Activated effector memory CD4-positive, alpha-beta T cell treated with Interleukin-2 at 50 U/mL for 16 hours (primary cell): ENCODE measurements around the gene CYB561D2.
"Not testable (repeated sequence)": the region's sequence is repeated elsewhere in the genome, so short reads cannot be mapped to it uniquely, and the experiment has no call there.

Experiments used
- DNase-seq: peaks from one replicate; pipeline ENCODE4 v3.0.0-alpha.2; 2020

Gene CYB561D2, protein sequence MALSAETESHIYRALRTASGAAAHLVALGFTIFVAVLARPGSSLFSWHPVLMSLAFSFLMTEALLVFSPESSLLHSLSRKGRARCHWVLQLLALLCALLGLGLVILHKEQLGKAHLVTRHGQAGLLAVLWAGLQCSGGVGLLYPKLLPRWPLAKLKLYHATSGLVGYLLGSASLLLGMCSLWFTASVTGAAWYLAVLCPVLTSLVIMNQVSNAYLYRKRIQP

DNA sequence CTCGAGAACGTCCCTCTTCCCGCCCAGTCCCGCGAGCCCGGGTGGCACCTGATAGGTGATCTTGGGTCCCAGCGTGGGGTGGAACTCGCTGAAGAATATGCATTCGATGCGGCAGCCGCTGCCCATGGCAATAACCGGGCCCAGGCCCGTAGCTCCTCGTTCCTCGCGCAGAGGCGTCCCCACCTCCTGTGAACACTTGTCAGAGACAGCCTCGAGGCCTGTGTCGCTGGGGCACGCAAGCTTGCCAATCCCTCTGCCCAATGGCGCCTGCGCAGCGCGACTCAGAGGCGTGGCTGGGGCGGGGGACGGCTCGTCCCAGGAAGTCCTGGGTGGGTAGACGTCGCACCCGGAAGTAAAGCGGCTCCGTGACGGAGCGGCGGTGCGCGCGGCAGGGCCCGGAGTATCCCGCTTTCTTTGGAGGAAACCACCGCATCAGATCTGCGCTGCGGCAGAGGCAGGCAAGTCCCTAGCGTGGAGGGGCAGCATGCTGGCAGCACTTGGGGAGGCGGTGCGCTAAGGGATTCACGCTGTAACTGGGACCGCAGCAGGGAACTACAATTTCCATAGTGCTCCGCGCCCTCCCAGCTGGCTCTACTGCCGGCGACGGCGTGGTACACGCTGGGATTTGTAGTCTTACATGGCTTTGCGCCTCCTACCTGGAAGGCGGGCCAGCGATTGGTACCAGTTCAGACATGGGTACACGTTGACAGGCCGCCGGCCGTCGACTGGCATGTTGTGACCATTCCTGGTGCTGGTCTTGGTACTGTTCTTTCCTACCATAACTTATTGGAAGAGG is at the start of gene CYB561D2, which contains the start of gene NPRL2:
Gene CYB561D2 (plus strand): TSS at position 336 of the 796 bp plus-strand sequence. CDS start 572 bp downstream, outside the sequence.
Gene NPRL2 (minus strand): TSS at position 249 of the 796 bp plus-strand sequence. CDS start 123 bp downstream, at position 126.
- peak; percentile 100 for DNase-seq

DNA sequence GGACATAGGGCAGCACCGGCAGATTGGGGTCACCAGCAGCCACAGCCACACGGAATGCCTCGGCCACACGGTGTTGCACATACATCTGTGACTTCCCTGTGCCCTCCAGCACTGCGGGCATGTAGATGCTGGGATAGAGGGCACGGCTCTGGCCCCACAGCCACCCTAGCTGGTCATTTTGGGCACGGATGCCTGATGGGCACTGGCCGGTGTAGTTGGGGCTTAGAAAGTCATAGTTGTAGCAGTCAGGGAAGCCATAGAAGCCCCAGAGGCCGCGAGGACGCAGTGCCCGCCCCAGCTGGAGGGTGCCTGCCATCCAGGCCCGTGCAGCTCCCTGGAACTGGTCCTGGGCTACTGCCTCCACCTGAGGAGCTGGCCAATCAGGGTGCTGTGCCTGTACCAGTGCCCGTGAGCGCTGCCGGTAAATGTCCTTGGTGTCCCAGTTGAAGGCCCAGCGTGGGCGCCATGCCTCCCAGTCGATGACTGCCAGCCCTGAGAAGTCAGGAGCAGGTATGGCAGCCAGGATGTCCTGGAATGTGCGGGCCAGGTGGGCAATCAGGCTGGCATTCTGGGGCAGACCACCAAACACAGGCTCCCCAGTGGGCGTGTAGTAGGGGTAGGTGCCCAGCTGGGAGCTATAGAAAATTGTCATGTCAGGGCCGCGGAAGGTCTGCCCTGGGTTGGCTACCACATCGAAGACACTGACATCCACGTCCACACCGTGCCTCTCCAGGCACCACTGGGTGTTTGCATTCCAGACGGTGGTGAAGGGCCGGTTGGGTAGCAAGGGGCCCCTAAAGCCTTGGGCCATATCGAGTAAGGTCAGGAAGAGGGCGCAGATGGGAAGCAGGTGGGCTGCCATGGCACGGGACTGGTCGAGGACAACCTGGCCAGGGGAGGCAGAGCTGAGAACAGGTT is 48.3 kb upstream of the CYB561D2 start:
- DNase-seq: no peak

GRCh38 chr3:50303013-50303815 is 47.4 kb upstream of the CYB561D2 start, which contains the start of gene HYAL1:
Gene HYAL1 (minus strand): TSS chr3:50303574. CDS start chr3:50302956, 618 bp downstream.
- no peak for DNase-seq

- no peak for DNase-seq
Observed at GRCh38 chr3:50304601-50305000, 46.1 kb upstream of the CYB561D2 start.

DNA sequence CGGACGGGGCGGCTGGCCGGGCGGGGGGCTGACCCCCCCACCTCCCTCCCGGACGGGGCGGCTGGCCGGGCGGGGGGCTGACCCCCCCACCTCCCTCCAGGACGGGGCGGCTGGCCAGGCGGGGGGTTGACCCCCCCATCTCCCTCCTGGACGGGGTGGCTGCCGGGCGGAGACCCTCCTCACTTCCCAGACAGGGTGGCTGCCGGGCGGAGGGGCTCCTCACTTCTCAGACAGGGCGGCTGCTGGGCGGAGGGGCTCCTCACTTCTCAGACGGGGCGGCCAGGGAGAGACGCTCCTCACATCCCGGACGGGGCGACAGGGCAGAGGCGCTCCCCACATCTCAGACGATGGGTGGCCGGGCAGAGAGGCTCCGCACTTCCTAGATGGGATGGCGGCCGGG is 38.6 kb upstream of the CYB561D2 start:
- DNase-seq: not testable (repeated sequence)

DNA sequence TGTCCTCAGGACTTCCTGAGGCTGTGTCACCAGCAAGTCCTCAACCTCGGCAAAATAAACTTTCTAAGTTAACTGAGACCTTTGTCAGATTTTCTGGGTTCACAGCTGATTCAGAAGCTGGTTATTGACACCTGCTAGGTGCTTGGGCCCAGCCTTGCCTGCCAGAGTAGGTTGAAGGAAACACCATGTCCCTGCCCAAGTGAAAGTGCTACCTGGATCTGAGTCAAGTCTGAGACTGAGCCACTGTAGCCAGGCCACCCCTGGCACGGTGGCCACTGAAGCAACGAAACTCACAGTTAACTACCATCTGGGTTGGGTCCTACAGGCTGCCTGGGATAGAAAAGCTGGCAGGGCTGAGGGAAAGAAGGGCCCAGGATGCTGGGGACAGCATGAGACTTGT is 36.3 kb upstream of the CYB561D2 start:
- DNase-seq: no peak

DNA sequence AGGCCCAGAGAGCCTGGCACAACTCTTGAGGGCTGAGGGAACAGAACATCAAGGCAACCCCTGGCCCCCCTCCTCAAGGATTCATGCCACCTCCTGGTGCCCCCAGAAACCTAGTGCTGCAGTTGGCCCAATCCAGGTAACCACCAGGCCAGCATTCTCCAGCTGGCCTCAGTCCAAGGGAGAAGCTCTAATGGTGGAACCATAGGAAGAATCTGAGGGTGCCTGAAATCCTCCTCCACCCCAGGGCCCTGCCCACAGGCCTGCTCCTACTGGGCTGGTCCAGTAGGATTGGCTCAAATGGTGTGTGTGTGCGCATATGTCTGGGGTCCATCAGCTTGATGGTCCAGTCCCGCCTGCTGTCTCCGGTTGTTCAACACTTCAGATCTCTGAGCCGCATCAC is 35.8 kb upstream of the CYB561D2 start:
- no peak for DNase-seq

- DNase-seq: peak; percentile 82
Observed at GRCh38 chr3:50316657-50317242, 33.9 kb upstream of the CYB561D2 start.

- DNase-seq: no peak
Observed at GRCh38 chr3:50317300-50317699, 33.4 kb upstream of the CYB561D2 start.

GRCh38 chr3:50318163-50318562 is 32.5 kb upstream of the CYB561D2 start:
- no peak for DNase-seq

- no peak for DNase-seq
Observed at GRCh38 chr3:50318615-50319014, 32.0 kb upstream of the CYB561D2 start.

DNA sequence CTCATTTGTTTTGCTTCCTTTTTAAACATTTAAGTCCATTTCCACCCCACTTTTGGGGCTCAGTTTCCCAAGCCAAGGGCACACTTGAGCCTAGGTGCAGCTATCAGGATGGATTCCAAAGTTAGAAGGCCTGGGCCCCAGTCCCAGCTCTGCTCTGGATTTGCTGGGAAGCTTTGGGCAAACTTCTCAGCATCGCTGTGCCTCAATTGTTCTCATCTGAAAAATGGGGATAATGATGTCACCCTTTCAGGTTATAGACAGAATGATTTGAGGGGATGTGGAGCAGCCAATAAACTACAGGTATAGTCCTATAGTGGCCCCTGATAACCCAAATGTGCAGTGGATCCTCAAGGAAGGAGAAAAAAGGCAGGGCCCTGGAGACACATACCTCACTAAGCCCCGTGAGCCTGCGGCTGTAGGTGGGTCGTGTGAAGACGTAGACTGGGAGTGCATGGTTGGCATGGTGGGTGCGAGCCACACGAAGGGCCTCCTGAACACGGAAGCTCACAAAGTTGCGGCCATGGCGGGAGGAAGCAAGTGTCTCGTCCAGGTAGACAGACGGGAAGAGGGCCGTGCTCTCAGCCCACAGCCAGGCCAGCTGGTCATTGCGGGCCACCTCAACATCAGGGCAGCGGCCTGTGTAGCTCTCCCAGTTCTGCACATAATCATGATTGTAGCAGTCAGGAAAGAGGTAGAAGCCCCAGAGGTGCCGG is 31.3 kb upstream of the CYB561D2 start:
- no peak for DNase-seq

- DNase-seq: no peak
Observed at GRCh38 chr3:50319894-50320625, 30.6 kb upstream of the CYB561D2 start.

- DNase-seq: no peak
Observed at GRCh38 chr3:50320853-50321335, 29.8 kb upstream of the CYB561D2 start.

- peak; percentile 81 for DNase-seq
Observed at GRCh38 chr3:50321336-50322114, 29.1 kb upstream of the CYB561D2 start.

DNA sequence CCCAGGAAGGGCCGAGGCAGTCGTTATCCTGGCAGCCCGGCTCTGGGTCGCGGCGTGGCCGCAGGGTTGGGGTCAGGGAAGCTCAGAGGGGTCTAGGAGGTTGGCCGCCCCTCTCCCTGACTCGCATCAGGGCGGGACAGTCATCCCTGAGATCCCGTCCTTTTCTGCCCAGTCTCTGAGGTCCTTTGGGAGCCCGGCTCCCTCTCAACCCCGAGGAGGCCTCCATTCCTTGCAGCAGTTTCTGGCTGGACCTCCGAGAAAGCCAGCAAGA is 28.6 kb upstream of the CYB561D2 start:
- no peak for DNase-seq

- DNase-seq: no peak
Observed at GRCh38 chr3:50322386-50323091, 28.1 kb upstream of the CYB561D2 start, which contains the start of gene HYAL2. Gene HYAL2 (minus strand): TSS chr3:50322745. CDS start chr3:50320489, 2,256 bp downstream.

- DNase-seq: no peak
Observed at GRCh38 chr3:50323092-50323600, 27.5 kb upstream of the CYB561D2 start.
